HG02678 (cell line): ENCODE results near the gene DNAJA2.

Experiments used
- ATAC-seq: cut with Tn5 transposase; IDR thresholded peaks from one replicate; pipeline ENCODE4 v1.9.1; 2021; ENCODE audit warnings: mild to moderate bottlenecking, moderate library complexity; ENCODE audit not compliant: unreplicated experiment

The DNAJA2 gene

DNA sequence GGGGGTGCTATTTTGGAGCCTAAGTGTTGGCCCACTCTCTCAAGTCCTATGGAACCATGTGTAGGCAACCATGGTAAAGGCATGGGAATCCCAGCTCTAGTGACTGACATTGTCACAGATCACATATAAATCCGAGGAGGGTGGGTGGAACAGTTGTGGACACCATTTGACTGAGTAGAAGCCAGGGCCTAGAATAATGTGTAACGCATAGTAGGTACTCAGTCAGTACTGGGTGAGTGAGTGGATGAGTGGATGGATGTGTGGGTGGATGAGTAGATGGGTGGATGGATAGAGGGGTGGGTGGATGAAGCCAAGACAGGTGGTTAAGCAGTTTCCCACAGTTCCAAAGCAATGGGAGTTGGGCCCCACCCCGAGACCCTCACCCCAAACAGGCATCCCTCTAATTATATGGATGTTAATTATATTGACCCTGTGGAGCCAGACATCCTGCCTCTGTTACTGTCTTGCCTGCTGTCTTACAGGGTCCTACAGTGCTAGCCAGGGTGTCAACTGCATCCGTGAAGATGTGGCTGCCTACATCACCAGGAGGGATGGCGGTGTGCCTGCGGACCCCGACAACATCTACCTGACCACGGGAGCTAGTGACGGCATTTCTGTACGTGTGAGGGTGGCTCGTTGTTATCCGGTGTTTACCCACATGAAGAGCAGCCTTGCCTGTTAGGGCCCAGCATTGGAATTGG, 67.0 kb downstream of the DNAJA2 start:
- no peak for ATAC-seq
